Left renal cortex interstitium (tissue), 4 donors: ENCODE data around the gene TPT1. TPM values are rescaled to one million over a fixed set of nuclear protein-coding genes. Genes with fewer than 3 reads are reported as not detected.
"Not testable (repeated sequence)": the region's sequence is repeated elsewhere in the genome, so short reads cannot be mapped to it uniquely, and the experiment has no call there.

Source experiments
- DNase-seq, 4 donors: peaks; one replicate each; pipeline ENCODE4 v3.0.0-alpha.2; 2013; ENCODE audit warnings: low read depth in 4 of 4, low spot score in 2 of 4, missing footprints in 1 of 4
- polyA plus RNA-seq, 4 donors: library from polyadenylated mRNA; unstranded; fragments of 120-200 nt; gene quantifications; one replicate each; pipeline ENCODE4 v1.2.1, GENCODE V29; 2013; ENCODE audit not compliant: insufficient read length in 4 of 4

The TPT1 gene
- polyA plus RNA-seq, 4 donors = 6,025 to 6,976 (median 6,405) TPM

GRCh38 chr13:45306966-45307365 lies 34.0 kb downstream of the TPT1 start:
- DNase-seq = no peak

GRCh38 chr13:45305079-45305478 lies 35.9 kb downstream of the TPT1 start:
- DNase-seq = no peak

GRCh38 chr13:45303866-45304265 lies 37.1 kb downstream of the TPT1 start:
- DNase-seq = no peak

- no peak for DNase-seq
Observed at GRCh38 chr13:45303026-45303425, 38.0 kb downstream of the TPT1 start.

GRCh38 chr13:45302507-45302906 lies 38.5 kb downstream of the TPT1 start:
- no peak for DNase-seq

- no peak for DNase-seq
Observed at GRCh38 chr13:45301263-45301662, 39.7 kb downstream of the TPT1 start.

- DNase-seq = no peak
Observed at GRCh38 chr13:45300190-45300985, 40.6 kb downstream of the TPT1 start.

- DNase-seq = no peak
Observed at GRCh38 chr13:45299194-45299593, 41.8 kb downstream of the TPT1 start.

- not testable (repeated sequence) for DNase-seq
Observed at GRCh38 chr13:45298550-45298949, 42.4 kb downstream of the TPT1 start.

GRCh38 chr13:45298206-45298505 lies 42.8 kb downstream of the TPT1 start:
- DNase-seq = no peak

- DNase-seq = no peak
Observed at GRCh38 chr13:45297456-45298205, 43.4 kb downstream of the TPT1 start.

GRCh38 chr13:45296259-45296658 lies 44.7 kb downstream of the TPT1 start:
- DNase-seq = no peak

GRCh38 chr13:45295536-45295935 lies 45.4 kb downstream of the TPT1 start:
- DNase-seq = no peak

GRCh38 chr13:45292176-45292575 lies 48.8 kb downstream of the TPT1 start:
- DNase-seq = no peak

GRCh38 chr13:45289936-45290563 lies 50.9 kb downstream of the TPT1 start:
- no peak for DNase-seq

Other genes starting within 250 kb of the TPT1 start
- gene GTF2F2, start 220.7 kb downstream of the TPT1 start, polyA plus RNA-seq = 10 to 100 TPM; 24.9 to 32.8 (median 28.3) TPM
- gene KCTD4, start 140.1 kb downstream of the TPT1 start, polyA plus RNA-seq = under 1 TPM; 0.35 to 0.79 (median 0.56) TPM
- gene SLC25A30, start 77.2 kb upstream of the TPT1 start, polyA plus RNA-seq = 10 to 100 TPM; 22.6 to 29.3 (median 27.2) TPM
- 10 to 100 TPM; 27.9 to 35.8 (median 33.3) TPM for gene COG3, start 123.8 kb upstream of the TPT1 start, polyA plus RNA-seq